Activated CD8-positive, alpha-beta memory T cell treated with anti-CD3 and anti-CD28 coated beads, Interleukin-2, amount 10 ng/mL, durations not matched to agents 7 days and 5 days (primary cell): ENCODE results near the gene XYLT1. TPM values are rescaled to one million over a fixed set of nuclear protein-coding genes. Genes with fewer than 3 reads are reported as not detected.
"Not testable (repeated sequence)": the region's sequence is repeated elsewhere in the genome, so short reads cannot be mapped to it uniquely, and the experiment has no call there.

ENCODE experiments used
- ATAC-seq: fragments of 150-1000 bp; cut with Tn5 transposase; one replicate; pipeline ENCODE4 v1.10.0; 2021; ENCODE audit warnings: moderate library complexity
- CTCF ChIA-PET: fragments of 350-600 bp; sonication (Branson Sonifier 250); formaldehyde crosslinking; loops from one replicate; lab custom pipeline; 2021; ENCODE audit warnings: antibody characterized with exemption; lab: Charles Lee
- DNase-seq: peaks from one replicate; pipeline ENCODE4 v3.0.0-alpha.2; 2020
- H3K27ac Mint-ChIP-seq: one replicate; pipeline ENCODE4 v1.8.0; 2021; ENCODE audit warnings: mild to moderate bottlenecking, mixed read lengths
- H3K27me3 Mint-ChIP-seq: one replicate; pipeline ENCODE4 v1.8.0; 2021; ENCODE audit warnings: mixed read lengths
- H3K36me3 Mint-ChIP-seq: one replicate; pipeline ENCODE4 v1.8.0; 2021; ENCODE audit warnings: mild to moderate bottlenecking, mixed read lengths
- H3K4me1 Mint-ChIP-seq: one replicate; pipeline ENCODE4 v1.8.0; 2021; ENCODE audit warnings: mixed read lengths
- H3K4me3 Mint-ChIP-seq: one replicate; pipeline ENCODE4 v1.8.0; 2021; ENCODE audit warnings: mild to moderate bottlenecking, moderate library complexity, mixed read lengths
- H3K9me3 Mint-ChIP-seq: one replicate; pipeline ENCODE4 v1.8.0; 2022; ENCODE audit warnings: low read depth, mixed read lengths
- total RNA-seq, 2 experiments: library from RNA; stranded (reverse); gene quantifications; one replicate each; pipeline ENCODE4 v1.2.3, GENCODE V29; 2021

Gene XYLT1
- total RNA-seq, 2 experiments from 2014 or later: 35.7 to 40.9 TPM

- H3K36me3 Mint-ChIP-seq: peaks cover 12% of the 10 kb centered on the region
- CTCF ChIA-PET: no interaction called here
- H3K27me3 Mint-ChIP-seq: no peaks in the 10 kb centered on the region
- H3K4me1 Mint-ChIP-seq: peaks cover 5% of the 10 kb centered on the region
- H3K27ac Mint-ChIP-seq: no peak overlapping the region
- no peak overlapping the region for H3K4me3 Mint-ChIP-seq
- no peaks in the 10 kb centered on the region for H3K9me3 Mint-ChIP-seq
- DNase-seq (no peak), ATAC-seq (no peak)
Observed at GRCh38 chr16:17424771-17425170, 46.0 kb downstream of the XYLT1 start.

- ATAC-seq (no peak), DNase-seq (no peak)
- peaks cover 12% of the 10 kb centered on the region for H3K36me3 Mint-ChIP-seq
- no peaks in the 10 kb centered on the region for H3K27me3 Mint-ChIP-seq
- H3K4me3 Mint-ChIP-seq: no peak overlapping the region
- H3K4me1 Mint-ChIP-seq: peaks cover 4% of the 10 kb centered on the region
- H3K27ac Mint-ChIP-seq: no peak overlapping the region
- CTCF ChIA-PET: no interaction called here
- no peaks in the 10 kb centered on the region for H3K9me3 Mint-ChIP-seq
Observed at GRCh38 chr16:17423221-17423620, 47.5 kb downstream of the XYLT1 start.

GRCh38 chr16:17420816-17421215 lies 49.9 kb downstream of the XYLT1 start:
- no peak for DNase-seq
- peaks cover 26% of the 10 kb centered on the region for H3K4me1 Mint-ChIP-seq
- no peak for ATAC-seq
- peaks cover 3% of the 10 kb centered on the region for H3K9me3 Mint-ChIP-seq
- peaks cover 9% of the 10 kb centered on the region for H3K36me3 Mint-ChIP-seq
- CTCF ChIA-PET: no interaction called here
- H3K27me3 Mint-ChIP-seq: no peaks in the 10 kb centered on the region
- H3K4me3 Mint-ChIP-seq: no peak overlapping the region
- no peak overlapping the region for H3K27ac Mint-ChIP-seq

GRCh38 chr16:17419266-17419665 lies 51.5 kb downstream of the XYLT1 start:
- no peak overlapping the region for H3K27ac Mint-ChIP-seq
- CTCF ChIA-PET: interaction anchor here (0.8 to 1.2 kb wide), 2 partner anchors 48 to 74 kb away, joined by 3 read pairs; no protein-coding TSS in a partner anchor
- peaks cover 3% of the 10 kb centered on the region for H3K9me3 Mint-ChIP-seq
- H3K27me3 Mint-ChIP-seq: no peaks in the 10 kb centered on the region
- ATAC-seq (no peak), DNase-seq (no peak)
- peaks cover 40% of the 10 kb centered on the region for H3K4me1 Mint-ChIP-seq
- H3K36me3 Mint-ChIP-seq: peaks cover 10% of the 10 kb centered on the region
- H3K4me3 Mint-ChIP-seq: no peak overlapping the region

GRCh38 chr16:17417740-17418139 lies 53.0 kb downstream of the XYLT1 start:
- CTCF ChIA-PET: interaction anchor here (1.0 to 2.0 kb wide), 7 partner anchors 15 to 138 kb away, joined by 3 to 11 read pairs (median 5); no protein-coding TSS in a partner anchor
- peaks cover 3% of the 10 kb centered on the region for H3K9me3 Mint-ChIP-seq
- ATAC-seq: no peak
- H3K4me3 Mint-ChIP-seq: no peak overlapping the region
- H3K36me3 Mint-ChIP-seq: peaks cover 10% of the 10 kb centered on the region
- DNase-seq: no peak
- H3K4me1 Mint-ChIP-seq: peaks cover 48% of the 10 kb centered on the region
- no peaks in the 10 kb centered on the region for H3K27me3 Mint-ChIP-seq
- peak overlapping the region; percentile 90 for H3K27ac Mint-ChIP-seq

GRCh38 chr16:17416461-17417311 lies 54.1 kb downstream of the XYLT1 start:
- H3K4me1 Mint-ChIP-seq: peaks cover 48% of the 10 kb centered on the region
- CTCF ChIA-PET: interaction anchor here (0.8 to 2.0 kb wide), 17 partner anchors 11 to 155 kb away, joined by 3 to 11 read pairs (median 4); no protein-coding TSS in a partner anchor
- peak; percentile 74 for DNase-seq
- H3K27me3 Mint-ChIP-seq: no peaks in the 10 kb centered on the region
- peak overlapping the region; percentile 64 for H3K4me3 Mint-ChIP-seq
- ATAC-seq: peak; percentile 90
- peaks cover 3% of the 10 kb centered on the region for H3K9me3 Mint-ChIP-seq
- H3K27ac Mint-ChIP-seq: peak overlapping the region; percentile 90
- H3K36me3 Mint-ChIP-seq: peaks cover 14% of the 10 kb centered on the region

GRCh38 chr16:17414916-17415315 lies 55.8 kb downstream of the XYLT1 start:
- Mint-ChIP-seq H3K27ac (no peak overlapping the region), H3K4me1 (peaks cover 45% of the 10 kb centered on the region), H3K9me3 (peaks cover 3% of the 10 kb centered on the region), H3K27me3 (no peaks in the 10 kb centered on the region), H3K36me3 (peaks cover 21% of the 10 kb centered on the region), H3K4me3 (no peak overlapping the region)
- ATAC-seq (no peak), DNase-seq (no peak)
- CTCF ChIA-PET: interaction anchor here (1.0 to 1.5 kb wide), 2 partner anchors 15 to 32 kb away, joined by 3 to 4 read pairs; no protein-coding TSS in a partner anchor

- peaks cover 3% of the 10 kb centered on the region for H3K9me3 Mint-ChIP-seq
- DNase-seq: peak; percentile 42
- no peaks in the 10 kb centered on the region for H3K27me3 Mint-ChIP-seq
- H3K4me3 Mint-ChIP-seq: no peak overlapping the region
- CTCF ChIA-PET: no interaction called here
- H3K36me3 Mint-ChIP-seq: peaks cover 21% of the 10 kb centered on the region
- peaks cover 45% of the 10 kb centered on the region for H3K4me1 Mint-ChIP-seq
- no peak for ATAC-seq
- peak overlapping the region; percentile 17 for H3K27ac Mint-ChIP-seq
Observed at GRCh38 chr16:17414421-17414820, 56.3 kb downstream of the XYLT1 start.

GRCh38 chr16:17413508-17413907 lies 57.3 kb downstream of the XYLT1 start:
- Mint-ChIP-seq H3K27ac (peak overlapping the region; percentile 17), H3K4me3 (no peak overlapping the region), H3K4me1 (peaks cover 49% of the 10 kb centered on the region), H3K36me3 (peaks cover 23% of the 10 kb centered on the region), H3K27me3 (no peaks in the 10 kb centered on the region), H3K9me3 (peaks cover 3% of the 10 kb centered on the region)
- ATAC-seq: no peak
- CTCF ChIA-PET: no interaction called here
- no peak for DNase-seq

GRCh38 chr16:17412791-17413190 lies 58.0 kb downstream of the XYLT1 start:
- ATAC-seq: no peak
- Mint-ChIP-seq H3K27ac (no peak overlapping the region), H3K4me1 (peaks cover 46% of the 10 kb centered on the region), H3K27me3 (no peaks in the 10 kb centered on the region), H3K4me3 (no peak overlapping the region), H3K36me3 (peaks cover 22% of the 10 kb centered on the region), H3K9me3 (peaks cover under 1% of the 10 kb centered on the region)
- no peak for DNase-seq
- CTCF ChIA-PET: no interaction called here

- DNase-seq (no peak), ATAC-seq (no peak)
- Mint-ChIP-seq H3K27me3 (no peaks in the 10 kb centered on the region), H3K36me3 (peaks cover 20% of the 10 kb centered on the region), H3K27ac (no peak overlapping the region), H3K4me3 (no peak overlapping the region), H3K4me1 (peaks cover 40% of the 10 kb centered on the region), H3K9me3 (no peaks in the 10 kb centered on the region)
- CTCF ChIA-PET: no interaction called here
Observed at GRCh38 chr16:17412221-17412620, 58.5 kb downstream of the XYLT1 start.

- Mint-ChIP-seq H3K4me1 (peaks cover 31% of the 10 kb centered on the region), H3K27me3 (no peaks in the 10 kb centered on the region), H3K36me3 (peaks cover 20% of the 10 kb centered on the region), H3K4me3 (no peak overlapping the region), H3K9me3 (no peaks in the 10 kb centered on the region), H3K27ac (no peak overlapping the region)
- ATAC-seq (no peak), DNase-seq (no peak)
- CTCF ChIA-PET: interaction anchor here (0.9 kb wide), 1 partner anchor 30 kb away, joined by 3 read pairs; no protein-coding TSS in a partner anchor
Observed at GRCh38 chr16:17411263-17411662, 59.5 kb downstream of the XYLT1 start.

GRCh38 chr16:17410316-17410715 lies 60.4 kb downstream of the XYLT1 start:
- H3K9me3 Mint-ChIP-seq, CTCF ChIA-PET, H3K4me3 Mint-ChIP-seq, H3K27ac Mint-ChIP-seq, ATAC-seq, DNase-seq, H3K27me3 Mint-ChIP-seq: not testable (repeated sequence)
- Mint-ChIP-seq H3K4me1 (peaks cover 22% of the 10 kb centered on the region), H3K36me3 (peaks cover 20% of the 10 kb centered on the region)

GRCh38 chr16:17409894-17410293 lies 60.9 kb downstream of the XYLT1 start:
- no peak for DNase-seq
- H3K4me1 Mint-ChIP-seq: peaks cover 19% of the 10 kb centered on the region
- H3K4me3 Mint-ChIP-seq: no peak overlapping the region
- no peaks in the 10 kb centered on the region for H3K9me3 Mint-ChIP-seq
- no peak for ATAC-seq
- H3K27me3 Mint-ChIP-seq: no peaks in the 10 kb centered on the region
- H3K27ac Mint-ChIP-seq: no peak overlapping the region
- CTCF ChIA-PET: interaction anchor here (1.0 kb wide), 1 partner anchor 58 kb away, joined by 3 read pairs; no protein-coding TSS in a partner anchor
- peaks cover 20% of the 10 kb centered on the region for H3K36me3 Mint-ChIP-seq
